SJCRH30 (cell line): ENCODE results near the gene LRFN3. TPM values are rescaled to one million over a fixed set of nuclear protein-coding genes. Genes with fewer than 3 reads are reported as not detected.
"Not testable (repeated sequence)": the region's sequence is repeated elsewhere in the genome, so short reads cannot be mapped to it uniquely, and the experiment has no call there.

ENCODE experiments used
- DNase-seq, 2 experiments: peaks; one replicate each; pipeline ENCODE4 v3.0.0-alpha.2; 2015 to 2020
- H3K27ac ChIP-seq: fragments of 250-450 bp; sonication (Bioruptor Pico); 2 replicates; pipeline ENCODE4 v1.5.1; 2020; ENCODE audit warnings: mild to moderate bottlenecking, moderate library complexity
- H3K27me3 ChIP-seq: fragments of 250-450 bp; sonication (Bioruptor Pico); 2 replicates; pipeline ENCODE4 v1.5.1; 2020; ENCODE audit warnings: mild to moderate bottlenecking, moderate library complexity
- H3K36me3 ChIP-seq: fragments of 250-450 bp; sonication (Bioruptor Pico); 2 replicates; pipeline ENCODE4 v1.5.1; 2020; ENCODE audit warnings: mild to moderate bottlenecking, moderate library complexity
- H3K4me1 ChIP-seq: fragments of 250-450 bp; sonication (Bioruptor Pico); 2 replicates; pipeline ENCODE4 v1.5.1; 2020; ENCODE audit warnings: mild to moderate bottlenecking, moderate library complexity
- H3K4me3 ChIP-seq: fragments of 250-450 bp; sonication (Bioruptor Pico); 2 replicates; pipeline ENCODE4 v1.5.1; 2020; ENCODE audit warnings: mild to moderate bottlenecking, moderate library complexity
- H3K9me3 ChIP-seq: fragments of 250-450 bp; sonication (Bioruptor Pico); replicated peaks from 2 replicates; pipeline ENCODE4 v1.5.1; 2020; ENCODE audit warnings: mild to moderate bottlenecking, moderate library complexity
- total RNA-seq: library from RNA; depleted of rRNA; stranded (reverse); fragments of >200 nt; shearing (Covaris generic); gene quantifications from 2 replicates; pipeline ENCODE4 v1.2.3, GENCODE V29; 2014

The LRFN3 gene
- total RNA-seq, 1 experiment from 2014 or later: 10.2 TPM

GRCh38 chr19:35939307-35940077, 3.3 kb downstream of the LRFN3 start:
- H3K27me3 ChIP-seq: no peaks in the 10 kb centered on the region
- no peaks in the 10 kb centered on the region for H3K36me3 ChIP-seq
- no peak overlapping the region for H3K4me3 ChIP-seq
- peaks cover 7% of the 10 kb centered on the region; the same call in 1 of the 2 replicates for H3K4me1 ChIP-seq
- no peaks in the 10 kb centered on the region for H3K9me3 ChIP-seq
- no peak for DNase-seq
- H3K27ac ChIP-seq: no peak overlapping the region

GRCh38 chr19:35940078-35940775, 4.1 kb downstream of the LRFN3 start:
- Histone ChIP-seq H3K4me1 (peaks cover 7% of the 10 kb centered on the region; the same call in 1 of the 2 replicates), H3K27me3 (no peaks in the 10 kb centered on the region), H3K36me3 (no peaks in the 10 kb centered on the region), H3K27ac (no peak overlapping the region), H3K4me3 (no peak overlapping the region), H3K9me3 (no peaks in the 10 kb centered on the region)
- DNase-seq: no peak

GRCh38 chr19:35940839-35941238, 4.7 kb downstream of the LRFN3 start:
- H3K36me3 ChIP-seq: no peaks in the 10 kb centered on the region
- H3K9me3 ChIP-seq: no peaks in the 10 kb centered on the region
- H3K4me3 ChIP-seq: no peak overlapping the region
- H3K27me3 ChIP-seq: no peaks in the 10 kb centered on the region
- no peak overlapping the region for H3K27ac ChIP-seq
- no peak for DNase-seq
- peaks cover 7% of the 10 kb centered on the region; the same call in 1 of the 2 replicates for H3K4me1 ChIP-seq

GRCh38 chr19:35942235-35942634, 6.1 kb downstream of the LRFN3 start:
- DNase-seq: no peak
- Histone ChIP-seq H3K4me3 (no peak overlapping the region), H3K27ac (no peak overlapping the region), H3K4me1 (peaks cover under 1% of the 10 kb centered on the region; the same call in 1 of the 2 replicates), H3K36me3 (no peaks in the 10 kb centered on the region), H3K9me3 (no peaks in the 10 kb centered on the region), H3K27me3 (no peaks in the 10 kb centered on the region)

- no peaks in the 10 kb centered on the region for H3K27me3 ChIP-seq
- no peak overlapping the region for H3K27ac ChIP-seq
These were observed 7.4 kb downstream of the LRFN3 start for GRCh38 chr19:35943321-35944301.

GRCh38 chr19:35944556-35944955, 8.4 kb downstream of the LRFN3 start:
- DNase-seq: no peak
- no peak overlapping the region for H3K27ac ChIP-seq
- H3K4me1 ChIP-seq: no peaks in the 10 kb centered on the region
- H3K4me3 ChIP-seq: no peak overlapping the region
- H3K27me3 ChIP-seq: no peaks in the 10 kb centered on the region
- no peaks in the 10 kb centered on the region for H3K9me3 ChIP-seq
- H3K36me3 ChIP-seq: no peaks in the 10 kb centered on the region

More at GRCh38 chr19:35943321-35944301, 7.4 kb downstream of the LRFN3 start:
- Histone ChIP-seq H3K9me3 (no peaks in the 10 kb centered on the region), H3K36me3 (no peaks in the 10 kb centered on the region), H3K4me1 (no peaks in the 10 kb centered on the region), H3K4me3 (no peak overlapping the region)
- no peak for DNase-seq

- Histone ChIP-seq H3K4me3 (no peak overlapping the region), H3K4me1 (no peaks in the 10 kb centered on the region), H3K36me3 (no peaks in the 10 kb centered on the region), H3K27ac (no peak overlapping the region), H3K9me3 (no peaks in the 10 kb centered on the region), H3K27me3 (no peaks in the 10 kb centered on the region)
- no peak for DNase-seq
These were observed 9.1 kb downstream of the LRFN3 start for GRCh38 chr19:35945121-35945790.

GRCh38 chr19:35946203-35946602, 10.0 kb downstream of the LRFN3 start:
- Histone ChIP-seq H3K9me3 (no peaks in the 10 kb centered on the region), H3K36me3 (no peaks in the 10 kb centered on the region), H3K4me1 (no peaks in the 10 kb centered on the region), H3K27ac (no peak overlapping the region), H3K27me3 (no peaks in the 10 kb centered on the region), H3K4me3 (no peak overlapping the region)
- DNase-seq: no peak

GRCh38 chr19:35949131-35949530, 13.0 kb downstream of the LRFN3 start:
- Histone ChIP-seq H3K4me3 (no peak overlapping the region), H3K9me3 (no peaks in the 10 kb centered on the region), H3K36me3 (no peaks in the 10 kb centered on the region), H3K27ac (no peak overlapping the region), H3K27me3 (no peaks in the 10 kb centered on the region), H3K4me1 (no peaks in the 10 kb centered on the region)
- peak in 1 of 2 experiments; percentile 29 for DNase-seq

GRCh38 chr19:35955881-35956634, 19.9 kb downstream of the LRFN3 start:
- no peak overlapping the region for H3K27ac ChIP-seq
- DNase-seq: no peak

GRCh38 chr19:35957411-35957810, 21.2 kb downstream of the LRFN3 start:
- not testable (repeated sequence) for H3K4me1 ChIP-seq, H3K9me3 ChIP-seq, H3K36me3 ChIP-seq, H3K27ac ChIP-seq, H3K4me3 ChIP-seq, H3K27me3 ChIP-seq, DNase-seq

More at GRCh38 chr19:35955881-35956634, 19.9 kb downstream of the LRFN3 start:
- Histone ChIP-seq H3K27me3 (no peaks in the 10 kb centered on the region), H3K4me3 (no peak overlapping the region), H3K36me3 (no peaks in the 10 kb centered on the region), H3K9me3 (no peaks in the 10 kb centered on the region; the same call in 1 of the 2 replicates), H3K4me1 (no peaks in the 10 kb centered on the region)

- Histone ChIP-seq H3K9me3 (no peaks in the 10 kb centered on the region; the same call in 1 of the 2 replicates), H3K36me3 (no peaks in the 10 kb centered on the region), H3K27me3 (no peaks in the 10 kb centered on the region), H3K27ac (no peak overlapping the region), H3K4me1 (no peaks in the 10 kb centered on the region), H3K4me3 (no peak overlapping the region)
- no peak for DNase-seq
These were observed 22.5 kb downstream of the LRFN3 start for GRCh38 chr19:35958660-35959039.

GRCh38 chr19:35959040-35959967, 23.1 kb downstream of the LRFN3 start:
- Histone ChIP-seq H3K4me1 (no peaks in the 10 kb centered on the region), H3K27me3 (no peaks in the 10 kb centered on the region), H3K27ac (no peak overlapping the region), H3K36me3 (no peaks in the 10 kb centered on the region), H3K9me3 (no peaks in the 10 kb centered on the region; the same call in 1 of the 2 replicates), H3K4me3 (no peak overlapping the region)
- DNase-seq: no peak
